ENCODE measurements around the gene CCL2.
"Not testable (repeated sequence)": the region's sequence is repeated elsewhere in the genome, so short reads cannot be mapped to it uniquely, and the experiment has no call there.

CCL2 gene

GRCh38 chr17:34254651-34255380 is at the start of gene CCL2:
Gene CCL2, plus strand, starts transcription at chr17:34255285. Its CDS starts 65 bp downstream, at chr17:34255350.
- DNase-seq: peak; percentile 89

GRCh38 chr17:34205401-34205800 is 49.7 kb upstream of the CCL2 start:
- no peak for DNase-seq

DNA sequence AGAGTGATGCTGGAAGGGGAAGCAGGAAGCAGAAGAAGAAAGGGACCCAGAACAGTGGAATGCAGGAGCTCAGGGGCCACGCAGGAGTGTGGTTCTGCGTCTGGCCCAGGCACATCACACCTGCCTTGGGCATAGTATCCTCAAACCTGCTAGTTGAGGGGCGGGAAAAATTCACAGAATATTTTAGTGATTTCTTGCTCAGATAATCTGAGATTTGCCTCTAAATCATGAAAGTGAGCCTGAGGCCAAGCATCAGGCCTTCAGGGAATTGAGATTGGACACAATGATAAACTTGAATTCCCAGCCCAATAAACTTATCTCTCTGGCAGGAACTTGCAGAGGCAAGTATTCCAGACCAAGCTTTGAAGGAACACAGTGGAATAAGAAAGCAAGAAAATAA is 48.5 kb upstream of the CCL2 start:
- DNase-seq: peak; percentile 17

DNA sequence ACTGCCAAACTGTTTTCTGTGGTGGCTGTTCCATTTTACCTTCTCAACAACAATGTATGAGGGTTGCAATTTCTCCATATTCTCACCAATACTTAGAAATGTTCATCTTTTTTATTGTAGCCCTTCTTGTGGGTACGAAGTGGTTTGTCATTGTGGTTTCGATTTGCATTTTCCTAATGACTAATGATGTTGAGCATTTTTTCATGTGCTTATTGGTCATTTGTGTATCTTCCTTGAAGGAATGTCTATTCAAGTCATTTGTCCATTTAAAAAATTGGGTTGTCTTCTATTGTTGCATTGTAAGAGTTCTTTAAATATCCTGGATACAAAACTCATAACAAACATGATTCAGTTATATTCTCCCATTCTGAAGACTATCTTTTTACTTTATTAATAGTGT is 47.5 kb upstream of the CCL2 start:
- DNase-seq: no peak

DNA sequence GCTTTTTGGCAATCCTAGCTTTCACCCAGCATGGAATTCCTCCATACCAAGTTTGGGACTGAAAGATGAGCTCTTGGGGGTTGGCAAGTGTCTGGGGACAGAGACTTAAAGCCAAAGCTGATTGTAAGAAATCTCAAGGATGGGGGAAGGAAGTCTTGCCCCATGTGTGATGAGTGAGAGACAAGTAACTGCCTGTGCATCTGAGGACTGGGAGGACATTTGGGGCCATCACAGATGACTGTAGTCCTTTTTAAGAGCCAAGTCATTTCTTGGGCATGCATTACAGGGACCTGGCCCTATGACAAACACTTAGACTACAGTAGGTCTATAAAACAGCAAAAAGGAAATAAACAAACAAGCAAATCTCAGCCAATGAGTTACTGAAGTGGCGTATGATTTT is 36.3 kb upstream of the CCL2 start:
- DNase-seq: no peak

DNA sequence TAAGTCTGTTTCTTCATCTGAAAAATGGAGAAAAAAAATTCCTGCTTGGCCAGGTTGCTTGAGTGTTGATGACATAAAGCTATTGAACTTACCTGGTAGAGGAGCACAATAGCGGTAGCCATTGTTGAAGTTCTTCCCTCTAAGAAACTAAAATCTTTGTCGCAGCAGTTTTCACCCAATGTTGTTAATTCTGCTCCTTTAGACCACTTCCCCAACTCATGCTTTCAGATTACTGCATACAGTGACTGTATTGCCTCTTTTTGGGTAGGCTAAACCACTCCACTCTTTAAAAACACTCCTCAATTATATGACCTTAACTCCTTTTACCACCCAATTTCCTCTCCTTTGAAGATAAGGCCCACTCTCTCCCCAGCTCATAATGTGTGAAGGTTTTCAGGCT is 35.7 kb upstream of the CCL2 start:
- no peak for DNase-seq

DNA sequence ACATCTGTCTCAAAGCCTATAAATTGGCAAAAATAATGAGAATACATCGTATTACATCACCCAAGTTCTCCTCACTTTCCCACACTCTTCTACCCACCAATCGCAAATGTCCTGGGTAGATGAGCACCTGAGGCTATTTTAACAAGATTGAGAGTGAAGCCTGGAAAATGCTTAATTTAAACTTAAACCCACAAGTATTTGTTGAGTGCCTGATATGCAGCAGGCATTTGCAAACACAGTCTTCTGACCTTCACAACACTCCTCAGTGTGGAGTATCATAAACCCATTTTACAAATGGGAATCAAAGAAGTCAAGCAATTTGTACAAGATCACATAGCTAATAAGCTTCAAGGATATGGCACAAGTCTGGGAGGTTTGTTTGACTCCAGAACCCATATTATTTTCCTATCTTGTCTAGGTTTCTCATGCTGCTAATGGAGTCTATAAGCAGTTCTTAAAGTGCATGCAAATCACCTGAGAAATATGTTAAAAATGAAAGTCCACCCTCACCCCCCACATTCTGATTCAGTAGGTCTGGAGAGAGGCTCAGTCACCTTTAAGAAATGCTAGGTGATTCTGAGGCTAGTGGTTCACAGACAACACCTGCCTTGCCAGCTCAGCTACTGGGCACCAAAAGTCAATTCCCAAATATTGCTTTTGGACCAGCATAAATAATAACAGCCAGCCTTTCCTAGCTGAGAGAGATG is 34.9 kb upstream of the CCL2 start:
- no peak for DNase-seq

DNA sequence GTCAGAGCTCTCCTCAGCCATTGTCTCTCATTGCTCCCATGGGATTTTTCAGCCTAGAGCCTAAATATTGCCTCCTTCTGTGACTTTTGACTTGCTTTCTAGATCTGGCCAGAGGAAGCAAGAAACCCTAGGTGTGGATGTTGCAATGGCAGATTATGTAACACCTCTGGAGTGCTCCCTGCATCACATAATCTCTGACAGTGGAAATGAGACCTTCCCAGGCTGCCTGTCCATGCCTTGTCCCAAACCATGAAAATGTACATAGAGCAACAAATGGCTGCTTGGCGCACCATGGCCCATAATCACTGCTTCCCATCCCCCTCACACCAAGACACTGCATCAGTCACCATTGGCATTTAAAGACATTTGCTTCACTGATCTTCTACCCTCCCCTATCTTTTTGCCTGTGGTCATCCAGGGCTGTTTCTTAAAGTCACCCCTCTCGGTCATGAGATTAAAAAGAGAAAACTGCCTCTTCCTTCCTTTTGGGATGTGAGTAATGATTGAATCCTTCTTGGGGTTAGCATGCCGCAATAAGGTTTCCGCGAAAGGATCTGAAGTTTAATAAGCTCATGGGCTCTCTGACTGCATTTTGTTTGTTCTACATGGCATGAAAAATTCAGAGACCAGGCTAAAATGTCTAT is 34.2 kb upstream of the CCL2 start:
- peak; percentile 24 for DNase-seq

DNA sequence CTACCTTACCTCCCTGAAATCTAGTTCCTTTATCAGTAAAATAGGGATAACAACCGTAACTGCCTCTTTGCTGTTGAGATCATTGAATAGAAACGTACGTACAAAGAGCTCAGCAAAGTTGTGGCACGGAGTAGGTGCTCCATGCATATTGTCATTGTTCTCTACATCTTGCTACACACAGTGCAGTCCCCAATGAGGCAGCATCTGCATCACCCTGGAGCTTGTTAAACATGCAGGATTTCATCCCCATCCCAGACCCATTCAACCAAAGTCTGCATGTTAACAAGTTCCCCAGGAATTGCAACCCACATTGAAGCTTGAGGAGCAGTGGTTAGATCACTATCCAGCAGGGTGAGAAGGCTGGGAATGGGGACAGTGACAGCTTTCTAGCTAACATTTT is 33.7 kb upstream of the CCL2 start:
- DNase-seq: no peak

DNA sequence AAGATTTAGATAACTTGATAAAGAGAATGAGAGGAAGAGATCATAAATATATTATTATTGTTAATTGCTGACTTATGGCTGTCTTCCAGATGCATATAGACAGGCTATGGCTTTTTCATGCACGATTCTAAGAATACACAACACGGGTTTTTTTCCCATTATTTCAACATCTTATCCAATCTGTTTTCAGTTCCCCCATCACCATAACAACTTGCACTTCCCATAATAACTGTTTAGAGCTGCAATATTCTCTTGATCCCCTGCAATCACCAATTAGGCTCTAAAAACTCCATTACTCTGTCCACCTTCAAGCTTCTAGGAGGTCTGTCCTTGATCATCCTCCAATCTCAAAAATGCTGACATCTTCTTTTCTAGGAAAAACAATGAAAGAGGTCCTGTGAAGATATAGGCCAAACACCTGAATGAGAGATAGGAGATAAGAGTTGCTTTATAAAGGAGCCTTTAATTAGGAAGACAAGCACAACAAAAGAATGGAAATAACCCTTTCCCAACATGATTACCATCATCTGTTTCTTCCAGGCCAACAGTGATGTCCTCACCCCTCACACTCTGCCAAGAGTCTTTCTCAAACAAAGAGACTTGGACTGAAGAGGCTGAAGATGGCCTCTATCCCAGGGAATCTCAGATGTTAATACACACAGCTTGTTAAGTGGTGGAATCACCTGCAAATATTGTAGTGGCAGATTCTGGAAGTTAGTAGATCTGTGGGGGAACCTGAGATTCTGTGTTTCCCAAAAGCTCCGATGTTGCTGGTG is 32.2 kb upstream of the CCL2 start:
- DNase-seq: no peak

DNA sequence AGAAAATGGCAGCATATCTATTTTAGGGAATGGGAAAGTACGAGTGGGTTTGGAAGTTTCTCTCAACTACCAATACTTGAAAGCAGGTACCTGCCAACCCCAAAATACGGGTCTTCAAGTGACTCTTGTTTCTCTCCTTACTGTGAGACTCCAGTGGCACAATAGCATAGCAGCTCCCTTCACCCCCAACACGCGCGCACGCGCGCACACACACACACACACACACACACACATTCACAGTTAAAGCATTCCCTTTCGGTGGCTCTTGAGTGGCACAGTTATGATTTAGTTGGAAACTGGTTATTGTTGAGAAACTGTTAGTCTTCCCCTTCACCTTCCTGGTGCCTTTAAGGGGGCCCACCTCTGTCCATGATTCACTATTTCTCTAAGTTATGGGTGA is 30.0 kb upstream of the CCL2 start:
- no peak for DNase-seq

DNA sequence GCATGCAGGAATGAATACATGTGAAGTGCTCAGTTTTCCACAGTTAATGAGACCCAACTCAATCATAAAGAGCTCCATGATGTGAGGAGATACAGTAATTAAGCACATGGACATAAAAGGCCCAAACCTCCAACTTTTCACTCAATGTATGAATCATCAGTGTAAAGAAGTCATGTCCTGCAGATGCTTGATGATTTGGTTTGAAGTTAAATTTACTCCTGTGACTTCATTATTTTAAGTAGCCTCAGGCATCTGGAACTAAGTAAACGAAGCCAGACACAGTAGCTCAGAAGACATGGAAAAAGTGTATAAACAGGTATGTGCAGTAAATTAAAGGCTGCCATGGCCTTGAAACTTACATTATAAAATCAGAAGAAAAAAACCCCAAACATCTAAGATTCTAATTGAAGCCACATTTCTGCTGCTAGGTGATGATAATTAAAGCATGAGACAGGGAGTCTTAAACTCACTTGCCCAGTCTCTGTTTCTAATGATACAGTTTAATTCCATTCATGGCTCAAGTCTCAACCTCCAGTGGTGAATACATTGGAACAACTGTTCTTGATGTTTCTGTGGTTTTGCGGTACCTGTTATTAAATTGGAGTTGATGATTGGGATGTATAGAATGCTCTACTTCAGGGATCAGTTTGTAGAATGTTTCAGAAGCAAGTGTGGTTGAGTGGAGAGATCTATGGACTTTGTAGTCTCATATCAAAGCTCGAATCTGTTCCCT is 28.9 kb upstream of the CCL2 start:
- no peak for DNase-seq

DNA sequence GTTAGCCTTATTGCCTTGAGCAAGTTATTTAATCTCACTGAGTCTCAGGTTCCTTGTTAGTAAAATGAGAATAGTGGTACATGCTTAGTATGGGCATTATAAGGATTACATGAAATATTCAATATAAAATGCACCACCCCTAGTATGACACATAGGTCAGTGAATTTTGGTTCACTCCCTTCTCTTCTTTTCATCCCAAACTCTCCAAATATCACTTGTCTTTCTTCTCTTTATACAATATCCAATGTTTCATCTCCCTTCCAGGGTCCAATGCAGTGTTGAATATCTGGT is 28.4 kb upstream of the CCL2 start:
- DNase-seq: no peak

DNA sequence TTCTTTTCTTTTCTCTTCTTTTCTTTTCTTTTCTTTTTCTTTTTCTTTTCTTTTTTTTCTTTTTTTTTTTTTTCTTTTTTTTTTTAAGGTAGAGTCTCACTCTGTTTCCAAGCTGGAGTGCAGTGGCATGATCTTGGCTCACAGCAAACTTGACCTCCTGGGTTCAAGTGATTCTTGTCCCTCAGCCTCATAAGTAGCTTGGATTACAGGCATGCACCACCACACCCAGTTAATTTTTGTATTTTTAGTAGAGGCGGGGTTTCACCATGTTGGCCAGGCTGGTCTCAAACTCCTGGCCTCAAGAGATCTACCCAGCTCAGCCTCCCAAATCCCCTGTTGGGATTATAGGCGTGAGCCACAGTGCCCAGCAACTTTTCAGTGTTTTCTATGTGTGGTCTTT is 27.8 kb upstream of the CCL2 start:
- DNase-seq: not testable (repeated sequence)

- DNase-seq: no peak
Observed at GRCh38 chr17:34227707-34228106, 27.4 kb upstream of the CCL2 start.

GRCh38 chr17:34228781-34229180 is 26.3 kb upstream of the CCL2 start:
- DNase-seq: no peak

GRCh38 chr17:34230342-34230741 is 24.7 kb upstream of the CCL2 start:
- DNase-seq: no peak

- no peak for DNase-seq
Observed at GRCh38 chr17:34234616-34235015, 20.5 kb upstream of the CCL2 start.

- DNase-seq: peak; percentile 72
Observed at GRCh38 chr17:34235389-34236028, 19.6 kb upstream of the CCL2 start.

- no peak for DNase-seq
Observed at GRCh38 chr17:34236281-34236892, 18.7 kb upstream of the CCL2 start.

GRCh38 chr17:34237458-34237857 is 17.6 kb upstream of the CCL2 start:
- DNase-seq: no peak

DNA sequence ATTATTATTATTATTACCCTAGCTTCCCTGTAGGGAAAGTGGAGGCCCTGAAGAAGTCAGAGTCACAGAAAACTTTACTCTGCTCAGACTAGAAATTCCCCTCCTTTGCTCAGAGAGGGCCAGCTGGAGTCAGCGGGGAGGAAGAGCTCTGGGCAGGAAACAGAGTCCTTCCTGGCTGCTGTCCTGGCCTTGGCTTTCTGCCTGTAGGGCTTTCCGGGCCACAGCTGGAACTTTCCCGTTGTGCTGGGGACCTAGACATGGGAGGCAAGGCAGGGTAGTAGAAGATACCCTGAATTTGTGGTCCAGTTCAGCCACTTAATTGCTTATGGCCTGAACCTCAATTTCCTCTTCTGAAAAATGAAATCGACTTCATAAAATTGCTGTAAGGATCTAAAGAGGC is 14.0 kb upstream of the CCL2 start:
- DNase-seq: no peak

All from NCI-H226 (cell line).